GM10248 (cell line): ENCODE data around the gene ARHGEF3.

Experiments
- CTCF ChIA-PET: fragments of 300-600 bp; sonication (Branson Sonifier 250); formaldehyde crosslinking; extraction: SDS; loops from one replicate; lab custom pipeline; 2021; ENCODE audit warnings: antibody characterized with exemption; lab: Yijun Ruan, JAX
- POLR2A ChIA-PET: fragments of 350-650 bp; sonication (Branson Sonifier 250); formaldehyde crosslinking; extraction: SDS; loops from one replicate; lab custom pipeline; 2020; ENCODE audit warnings: antibody characterized with exemption; lab: Yijun Ruan, JAX
- DNase-seq: peaks from one replicate; pipeline ENCODE4 v3.0.0; 2012; ENCODE audit errors: extremely low spot score
- CTCF ChIP-seq: IDR thresholded peaks from 2 replicates; pipeline ENCODE4 v1.5.1; 2012; ENCODE audit warnings: mild to moderate bottlenecking, low read depth; ENCODE audit errors: extremely low read depth, missing control alignments, control extremely low read depth

ARHGEF3 gene

GRCh38 chr3:56801662-56802377 lies at the start of gene ARHGEF3:
Gene ARHGEF3, minus strand, starts transcription at chr3:56801949. Its CDS starts 151 bp downstream, at chr3:56801798.
- ChIA-PET POLR2A (interaction anchor here (0.6 to 1.2 kb wide), 3 partner anchors 48 to 196 kb away, joined by 3 to 5 read pairs (median 3); no protein-coding TSS in a partner anchor), CTCF (interaction anchor here (0.6 to 13.5 kb wide), 33 partner anchors 14 to 421 kb away, joined by 3 to 293 read pairs (median 4); no protein-coding TSS in a partner anchor)

GRCh38 chr3:56849698-56850097 lies 47.9 kb upstream of the ARHGEF3 start:
- ChIA-PET POLR2A (no interaction called here), CTCF (interaction anchor here (0.9 to 2.4 kb wide), 4 partner anchors 10 to 139 kb away, joined by 4 to 8 read pairs (median 6); no protein-coding TSS in a partner anchor)
- no peak for TF ChIP-seq CTCF
- DNase-seq, result no peak

More at GRCh38 chr3:56801662-56802377, at the start of gene ARHGEF3:
- DNase-seq, result peak; percentile 93
- TF ChIP-seq CTCF, result peak; percentile 51

- ChIA-PET POLR2A (no interaction called here), CTCF (no interaction called here)
- TF ChIP-seq CTCF, result no peak
- DNase-seq, result no peak
Observed at GRCh38 chr3:56845505-56845904, 43.8 kb upstream of the ARHGEF3 start.

- POLR2A ChIA-PET, result no interaction called here
- no peak for DNase-seq
- CTCF ChIA-PET, result no interaction called here
- TF ChIP-seq CTCF, result no peak
Observed at GRCh38 chr3:56844536-56844935, 42.8 kb upstream of the ARHGEF3 start.

GRCh38 chr3:56839784-56840715 lies 38.3 kb upstream of the ARHGEF3 start:
- CTCF ChIA-PET, result interaction anchor here (0.8 to 3.6 kb wide), 9 partner anchors 8 to 156 kb away, joined by 3 to 12 read pairs (median 4); partner anchors contain the start of gene ARHGEF3
- DNase-seq, result no peak
- POLR2A ChIA-PET, result no interaction called here
- no peak for TF ChIP-seq CTCF

GRCh38 chr3:56838448-56838847 lies 36.7 kb upstream of the ARHGEF3 start:
- no peak for TF ChIP-seq CTCF
- ChIA-PET POLR2A (no interaction called here), CTCF (interaction anchor here (2.2 to 3.6 kb wide), 3 partner anchors 20 to 150 kb away, joined by 8 to 12 read pairs (median 9); no protein-coding TSS in a partner anchor)
- DNase-seq, result no peak
